Right renal cortex interstitium (tissue), 3 donors: ENCODE data around the gene STARD3NL. TPM values are rescaled to one million over a fixed set of nuclear protein-coding genes. Genes with fewer than 3 reads are reported as not detected.
"Not testable (repeated sequence)": the region's sequence is repeated elsewhere in the genome, so short reads cannot be mapped to it uniquely, and the experiment has no call there.

Experiments
- DNase-seq, 3 donors: peaks; one replicate each; pipeline ENCODE4 v3.0.0-alpha.2; 2013; ENCODE audit warnings: low read depth in 3 of 3, low spot score in 2 of 3
- polyA plus RNA-seq, 3 donors: library from polyadenylated mRNA; unstranded; fragments of 120-200 nt; gene quantifications; one replicate each; pipeline ENCODE4 v1.2.1, GENCODE V29; 2013; ENCODE audit not compliant: insufficient read length in 3 of 3

Gene STARD3NL, protein sequence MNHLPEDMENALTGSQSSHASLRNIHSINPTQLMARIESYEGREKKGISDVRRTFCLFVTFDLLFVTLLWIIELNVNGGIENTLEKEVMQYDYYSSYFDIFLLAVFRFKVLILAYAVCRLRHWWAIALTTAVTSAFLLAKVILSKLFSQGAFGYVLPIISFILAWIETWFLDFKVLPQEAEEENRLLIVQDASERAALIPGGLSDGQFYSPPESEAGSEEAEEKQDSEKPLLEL
- 10 to 100 TPM; 71.4 to 74.0 (median 73.0) TPM for polyA plus RNA-seq

- peak; percentile 100 for DNase-seq
These were observed at the start of gene STARD3NL for GRCh38 chr7:38178004-38178694. Gene STARD3NL (plus strand): TSS chr7:38178245. CDS start chr7:38207505, 29,260 bp downstream.

GRCh38 chr7:38129162-38129561, 48.9 kb upstream of the STARD3NL start:
- no peak for DNase-seq

DNA sequence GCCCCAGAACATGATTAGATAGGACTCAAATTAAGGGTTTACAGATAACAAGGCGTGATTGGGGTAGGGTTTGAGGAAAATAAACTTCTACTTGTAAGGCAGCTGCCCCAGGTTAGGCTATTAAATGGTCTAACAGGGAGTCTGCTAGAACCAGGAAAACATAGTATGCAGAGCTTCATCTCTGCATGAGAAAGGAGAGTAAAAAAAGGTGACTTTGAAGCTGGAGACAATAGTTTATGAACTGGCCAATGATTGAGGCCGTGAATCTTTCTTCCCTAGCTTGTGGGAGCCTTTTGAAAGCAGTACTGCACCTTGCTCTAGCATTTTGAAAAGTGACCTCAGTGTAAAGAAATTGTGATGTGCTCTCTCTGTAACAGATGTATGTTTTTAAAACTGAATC, 48.5 kb upstream of the STARD3NL start:
- no peak for DNase-seq

GRCh38 chr7:38138171-38138570, 39.9 kb upstream of the STARD3NL start:
- no peak for DNase-seq

- no peak for DNase-seq
These were observed 36.9 kb upstream of the STARD3NL start for GRCh38 chr7:38141187-38141586.

- DNase-seq: no peak
These were observed 35.3 kb upstream of the STARD3NL start for GRCh38 chr7:38142736-38143135.

- no peak for DNase-seq
These were observed 31.0 kb upstream of the STARD3NL start for GRCh38 chr7:38147005-38147404.

GRCh38 chr7:38151556-38151955, 26.5 kb upstream of the STARD3NL start:
- no peak for DNase-seq

DNA sequence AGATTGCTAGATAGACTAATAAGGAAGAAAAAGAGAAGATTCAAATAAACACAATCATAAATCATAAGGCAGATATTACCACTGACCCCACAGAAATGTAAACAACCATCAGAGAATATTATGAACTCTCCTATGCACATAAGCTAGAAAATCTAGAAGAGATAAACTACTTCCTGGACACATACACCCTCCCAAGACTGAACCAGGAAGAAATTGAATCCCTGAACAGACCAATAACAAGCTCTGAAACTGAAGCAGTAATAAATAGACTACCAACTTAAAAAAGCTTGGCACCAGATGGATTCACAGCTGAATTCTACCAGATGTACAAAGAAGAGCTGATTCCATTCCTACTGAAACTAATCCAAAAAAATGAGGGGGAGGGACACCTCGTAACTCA, 24.5 kb upstream of the STARD3NL start:
- DNase-seq: no peak

- DNase-seq: no peak
These were observed 23.8 kb upstream of the STARD3NL start for GRCh38 chr7:38154278-38154677.

DNA sequence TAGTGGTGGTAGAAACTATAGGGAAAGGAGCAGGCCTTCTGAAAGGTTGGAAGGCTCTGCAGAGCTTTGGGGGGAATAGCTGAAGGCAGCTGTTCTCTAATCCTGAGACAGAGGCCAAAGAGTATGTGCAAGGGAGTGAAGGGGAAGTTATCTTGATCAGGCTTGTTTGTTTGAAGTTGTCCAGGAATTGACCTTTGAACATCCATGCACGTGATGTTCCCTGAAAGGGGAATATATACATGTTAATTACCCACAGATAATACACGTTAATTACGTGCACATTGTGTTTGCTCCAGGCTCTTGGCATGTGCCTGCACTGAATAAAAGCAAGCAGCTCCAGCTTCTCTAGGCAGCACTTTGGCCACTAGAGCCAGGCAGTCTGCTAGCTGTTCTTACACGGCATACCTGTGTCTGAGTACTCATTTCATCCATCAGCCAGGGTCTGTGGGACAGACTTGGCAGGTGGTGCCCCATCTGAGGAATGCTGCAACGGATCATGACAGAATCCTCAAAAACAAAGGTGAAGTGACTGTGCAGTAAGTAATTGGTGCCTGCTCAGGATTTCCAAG, 18.0 kb upstream of the STARD3NL start:
- DNase-seq: no peak

DNA sequence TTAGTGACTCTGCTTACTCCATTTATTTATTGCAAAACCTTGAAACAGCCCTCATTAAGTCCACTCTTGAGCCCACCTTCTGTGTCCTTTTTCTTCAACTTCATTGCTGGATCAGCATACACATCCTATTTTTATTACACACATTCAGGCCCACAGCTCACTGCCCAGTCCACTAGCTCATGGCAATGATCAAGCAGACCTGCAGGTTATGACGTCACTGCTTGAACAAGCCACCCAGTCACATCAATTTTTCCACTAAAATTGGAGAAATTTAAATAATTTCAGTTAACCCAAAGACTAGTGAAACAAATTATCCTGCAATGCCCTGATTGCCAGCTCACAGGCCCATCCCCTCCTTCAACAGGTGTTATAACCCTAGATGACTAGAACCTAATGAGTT, 16.0 kb upstream of the STARD3NL start:
- no peak for DNase-seq

GRCh38 chr7:38163671-38164070, 14.4 kb upstream of the STARD3NL start:
- DNase-seq: no peak

DNA sequence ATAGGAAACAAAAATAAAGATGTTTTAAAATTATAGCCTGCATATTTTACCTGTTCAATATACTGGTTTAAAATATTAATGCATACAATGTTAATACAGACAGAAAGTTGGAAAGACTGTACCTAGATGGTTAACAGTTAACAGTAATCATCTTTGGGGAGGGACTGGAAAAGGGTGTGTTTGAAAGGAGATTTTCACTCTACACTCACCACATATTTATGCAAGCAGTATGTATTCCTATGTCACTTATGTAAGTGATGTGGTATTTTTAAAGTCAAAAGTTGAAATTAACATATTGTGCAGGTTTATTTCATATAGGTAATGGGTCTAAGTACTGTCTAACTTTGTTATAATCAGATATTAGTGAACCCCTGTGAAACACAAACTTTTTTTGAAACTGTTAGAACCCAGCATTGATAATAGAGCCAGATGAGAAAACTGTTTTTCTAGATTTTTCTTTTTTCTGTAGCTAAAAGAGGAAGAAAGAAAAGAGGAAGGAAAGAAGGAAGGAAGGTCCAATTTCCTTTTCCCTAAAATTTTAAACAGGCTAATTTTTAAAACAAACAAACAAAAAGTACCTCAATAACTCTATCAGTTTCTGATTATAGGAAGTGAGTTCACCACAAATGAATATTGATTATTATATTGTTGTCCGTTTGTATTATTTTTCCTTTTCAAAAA, 9.0 kb upstream of the STARD3NL start:
- no peak for DNase-seq

GRCh38 chr7:38169847-38170246, 8.2 kb upstream of the STARD3NL start:
- DNase-seq: no peak

- DNase-seq: no peak
These were observed 6.2 kb upstream of the STARD3NL start for GRCh38 chr7:38171623-38172391.

- DNase-seq: not testable (repeated sequence)
These were observed 2.5 kb upstream of the STARD3NL start for GRCh38 chr7:38175547-38175946.

DNA sequence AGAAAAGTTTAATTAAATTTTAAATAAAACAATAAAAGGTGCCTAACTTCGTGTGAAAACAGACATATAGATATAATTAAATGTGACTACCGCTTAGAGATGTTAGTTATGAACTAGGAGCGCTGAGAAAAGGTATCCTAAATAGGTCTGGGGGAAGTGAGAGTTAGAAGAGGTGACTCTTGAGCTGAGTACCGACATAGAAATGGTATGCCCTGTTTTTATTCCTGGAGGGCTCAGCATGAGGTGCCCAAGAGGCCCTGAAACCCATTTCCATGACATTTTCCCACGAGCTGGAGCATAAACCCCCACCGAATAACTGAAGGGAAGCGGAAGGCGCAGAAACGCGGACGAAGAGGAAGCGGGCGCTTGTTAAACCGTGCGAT, 433 bp upstream of the STARD3NL start:
- DNase-seq: no peak

- peak in 2 of 3 donors; percentile 40 to 54 for DNase-seq
These were observed 775 bp downstream of the STARD3NL start for GRCh38 chr7:38178695-38179344.

DNA sequence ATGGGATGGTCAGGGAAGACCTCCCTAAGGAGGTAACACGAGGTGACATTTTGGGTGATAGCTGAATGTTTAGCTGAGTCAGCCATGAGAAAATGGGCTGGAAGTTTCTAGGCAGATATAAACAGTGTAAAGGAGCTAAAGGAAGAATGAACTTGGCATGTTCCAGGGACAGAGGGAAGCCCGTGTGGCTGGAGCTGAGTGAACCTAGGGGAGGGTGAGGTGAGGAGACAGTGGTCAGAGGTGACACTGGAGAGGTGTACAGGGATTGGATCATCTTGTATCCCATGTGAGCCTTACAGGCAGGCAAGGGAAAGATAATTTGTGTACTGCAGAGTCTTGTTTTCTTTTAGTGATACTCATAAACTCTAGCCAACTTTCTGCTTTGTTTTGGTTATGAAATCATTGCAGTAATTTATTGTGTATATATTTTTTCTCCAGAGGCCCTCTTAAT, 1.8 kb downstream of the STARD3NL start:
- no peak for DNase-seq
